ENCODE measurements around the gene MCOLN1. TPM values are rescaled to one million over a fixed set of nuclear protein-coding genes. Genes with fewer than 3 reads are reported as not detected.

The MCOLN1 gene
- total and polyA plus RNA-seq, 9 of the 15 experiments (the other 6 are each of a cell fraction or from before 2014, with no cell fraction given), result 0.25 to 15.4 (median 7.1) TPM

GRCh38 chr19:7522072-7522922 lies at the start of gene MCOLN1 (continued):
- TF ChIP-seq CTBP1 (IDR thresholded peaks at IDR 0.05; ENCODE audit: borderline replicate concordance) (peak; percentile 91; the same call in 1 of the 2 replicates), TEAD4 (IDR thresholded peaks at IDR 0.05; ENCODE audit: low read length) (no peak), TEAD4 (CRISPR knock-in tag; IDR thresholded peaks at IDR 0.05; ENCODE audit: borderline replicate concordance) (no peak), ZNF3 (CRISPR knock-in tag; IDR thresholded peaks at IDR 0.05) (no peak), CREB1 (IDR thresholded peaks at IDR 0.05) (0 out of 2 replicates have a peak, but pooled peaks have one; percentile 14), CREB1 (CRISPR knock-in tag; IDR thresholded peaks at IDR 0.05) (peak; percentile 82; the same call in 1 of the 2 replicates), KAT7 (CRISPR knock-in tag; IDR thresholded peaks at IDR 0.05; ENCODE audit: borderline replicate concordance) (0 out of 2 replicates have a peak, but pooled peaks have one; percentile 65), ATF6 (CRISPR knock-in tag; IDR thresholded peaks at IDR 0.05) (no peak), C11orf30 (IDR thresholded peaks at IDR 0.05; ENCODE audit: low read depth) (peak; percentile 95), ZC3H4 (CRISPR knock-in tag; IDR thresholded peaks at IDR 0.05; ENCODE audit: borderline replicate concordance) (no peak), SLC30A9 (CRISPR knock-in tag; IDR thresholded peaks at IDR 0.05) (no peak), RERE (CRISPR knock-in tag; IDR thresholded peaks at IDR 0.05; ENCODE audit: borderline replicate concordance) (no peak), SMC3 (conservative IDR thresholded peaks at IDR 0.05; ENCODE audit: insufficient read depth, low read depth, low read length) (0 out of 2 replicates have a peak, but pooled peaks have one; percentile 11), PTTG1 (tag; IDR thresholded peaks at IDR 0.05; ENCODE audit: low read depth) (no peak)
- TF ChIP-seq, protein P1, sequence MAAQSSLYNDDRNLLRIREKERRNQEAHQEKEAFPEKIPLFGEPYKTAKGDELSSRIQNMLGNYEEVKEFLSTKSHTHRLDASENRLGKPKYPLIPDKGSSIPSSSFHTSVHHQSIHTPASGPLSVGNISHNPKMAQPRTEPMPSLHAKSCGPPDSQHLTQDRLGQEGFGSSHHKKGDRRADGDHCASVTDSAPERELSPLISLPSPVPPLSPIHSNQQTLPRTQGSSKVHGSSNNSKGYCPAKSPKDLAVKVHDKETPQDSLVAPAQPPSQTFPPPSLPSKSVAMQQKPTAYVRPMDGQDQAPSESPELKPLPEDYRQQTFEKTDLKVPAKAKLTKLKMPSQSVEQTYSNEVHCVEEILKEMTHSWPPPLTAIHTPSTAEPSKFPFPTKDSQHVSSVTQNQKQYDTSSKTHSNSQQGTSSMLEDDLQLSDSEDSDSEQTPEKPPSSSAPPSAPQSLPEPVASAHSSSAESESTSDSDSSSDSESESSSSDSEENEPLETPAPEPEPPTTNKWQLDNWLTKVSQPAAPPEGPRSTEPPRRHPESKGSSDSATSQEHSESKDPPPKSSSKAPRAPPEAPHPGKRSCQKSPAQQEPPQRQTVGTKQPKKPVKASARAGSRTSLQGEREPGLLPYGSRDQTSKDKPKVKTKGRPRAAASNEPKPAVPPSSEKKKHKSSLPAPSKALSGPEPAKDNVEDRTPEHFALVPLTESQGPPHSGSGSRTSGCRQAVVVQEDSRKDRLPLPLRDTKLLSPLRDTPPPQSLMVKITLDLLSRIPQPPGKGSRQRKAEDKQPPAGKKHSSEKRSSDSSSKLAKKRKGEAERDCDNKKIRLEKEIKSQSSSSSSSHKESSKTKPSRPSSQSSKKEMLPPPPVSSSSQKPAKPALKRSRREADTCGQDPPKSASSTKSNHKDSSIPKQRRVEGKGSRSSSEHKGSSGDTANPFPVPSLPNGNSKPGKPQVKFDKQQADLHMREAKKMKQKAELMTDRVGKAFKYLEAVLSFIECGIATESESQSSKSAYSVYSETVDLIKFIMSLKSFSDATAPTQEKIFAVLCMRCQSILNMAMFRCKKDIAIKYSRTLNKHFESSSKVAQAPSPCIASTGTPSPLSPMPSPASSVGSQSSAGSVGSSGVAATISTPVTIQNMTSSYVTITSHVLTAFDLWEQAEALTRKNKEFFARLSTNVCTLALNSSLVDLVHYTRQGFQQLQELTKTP (IDR thresholded peaks at IDR 0.05; ENCODE audit: low read depth in 1 of 2, partially characterized antibody in 2 of 2), result peak in 1 of 2 experiments; percentile 56

Measured in K562 (cell line).